Karpas-422 (cell line): ENCODE measurements around the gene C12orf50. TPM values are rescaled to one million over a fixed set of nuclear protein-coding genes. Genes with fewer than 3 reads are reported as not detected.

Experiments
- DNase-seq: peaks from one replicate; pipeline ENCODE4 v3.0.0-alpha.2; 2015
- H2AFZ ChIP-seq: fragments of 200-600 bp; sonication (generic); 2 replicates; pipeline ENCODE4 v1.6.1; 2014; ENCODE audit warnings: antibody characterized with exemption, low read length, mixed read lengths
- H3K27ac ChIP-seq: fragments of 200-600 bp; sonication (generic); 2 replicates; pipeline ENCODE4 v1.5.1; 2014; ENCODE audit warnings: mild to moderate bottlenecking, low read length, moderate library complexity
- H3K27me3 ChIP-seq: fragments of 200-600 bp; sonication (generic); 2 replicates; pipeline ENCODE4 v1.6.1; 2014; ENCODE audit warnings: low read length, mixed read lengths
- H3K36me3 ChIP-seq: fragments of 200-600 bp; sonication (generic); 2 replicates; pipeline ENCODE4 v1.6.1; 2014; ENCODE audit warnings: low read length, mixed read lengths; ENCODE audit not compliant: insufficient read depth
- H3K4me1 ChIP-seq: fragments of 200-600 bp; sonication (generic); 2 replicates; pipeline ENCODE4 v1.6.1; 2014; ENCODE audit warnings: mild to moderate bottlenecking, low read length, mixed read lengths
- H3K4me2 ChIP-seq: fragments of 200-600 bp; sonication (generic); 2 replicates; pipeline ENCODE4 v1.6.1; 2014; ENCODE audit warnings: low read length, low read depth, mild to moderate bottlenecking; ENCODE audit not compliant: poor library complexity, severe bottlenecking
- H3K4me3 ChIP-seq: fragments of 200-600 bp; sonication (generic); 2 replicates; pipeline ENCODE4 v1.5.1; 2014; ENCODE audit warnings: mild to moderate bottlenecking, antibody characterized with exemption, low read length, mixed read lengths
- H3K79me2 ChIP-seq: fragments of 200-600 bp; sonication (generic); 2 replicates; pipeline ENCODE4 v1.6.1; 2014; ENCODE audit warnings: mild to moderate bottlenecking, low read length, mixed read lengths
- H3K9ac ChIP-seq: fragments of 200-600 bp; sonication (generic); 2 replicates; pipeline ENCODE4 v1.6.0; 2014; ENCODE audit warnings: low read length
- H3K9me2 ChIP-seq: fragments of 200-600 bp; sonication (generic), shearing (Covaris generic); replicated peaks from 2 replicates; pipeline ENCODE4 v1.6.0; 2014; ENCODE audit warnings: mild to moderate bottlenecking, low read length, moderate library complexity; ENCODE audit not compliant: insufficient read depth
- H3K9me3 ChIP-seq: fragments of 300-700, 200-600 bp; sonication (generic); 2 replicates; pipeline ENCODE4 v1.6.1; 2014; ENCODE audit warnings: low read length, mixed read lengths
- H4K20me1 ChIP-seq: fragments of 200-600 bp; sonication (generic); 2 replicates; pipeline ENCODE4 v1.6.1; 2014; ENCODE audit warnings: mild to moderate bottlenecking, antibody characterized with exemption, low read length, low read depth; ENCODE audit not compliant: insufficient read depth
- total RNA-seq: library from RNA; depleted of rRNA; stranded (reverse); fragments of >200 nt; shearing (Covaris generic); gene quantifications from 2 replicates; pipeline ENCODE4 v1.2.3, GENCODE V29; 2014; ENCODE audit warnings: low replicate concordance

C12orf50 gene
- total RNA-seq, 1 experiment from 2014 or later, result not detected

- no peaks in the 10 kb centered on the region for H3K9me3 ChIP-seq
- H3K4me2 ChIP-seq, result no peak overlapping the region
- no peak overlapping the region for H2AFZ ChIP-seq
- no peaks in the 10 kb centered on the region for H3K27me3 ChIP-seq
- no peaks in the 10 kb centered on the region; the same call in 1 of the 2 replicates for H3K36me3 ChIP-seq
- no peaks in the 10 kb centered on the region for H3K9me2 ChIP-seq
- no peaks in the 10 kb centered on the region for H4K20me1 ChIP-seq
- H3K79me2 ChIP-seq, result no peaks in the 10 kb centered on the region
- H3K4me1 ChIP-seq, result no peaks in the 10 kb centered on the region
- H3K9ac ChIP-seq, result no peak overlapping the region
- H3K27ac ChIP-seq, result no peak overlapping the region
- H3K4me3 ChIP-seq, result no peak overlapping the region
- no peak for DNase-seq
These were observed 13.4 kb downstream of the C12orf50 start for GRCh38 chr12:88015825-88016224.

GRCh38 chr12:88011755-88012154 lies 17.4 kb downstream of the C12orf50 start:
- Histone ChIP-seq H3K4me2 (no peak overlapping the region), H3K27me3 (no peaks in the 10 kb centered on the region), H3K9ac (no peak overlapping the region), H2AFZ (no peak overlapping the region), H3K4me1 (no peaks in the 10 kb centered on the region), H3K27ac (no peak overlapping the region), H3K36me3 (no peaks in the 10 kb centered on the region), H3K9me3 (no peaks in the 10 kb centered on the region), H4K20me1 (no peaks in the 10 kb centered on the region), H3K79me2 (no peaks in the 10 kb centered on the region), H3K9me2 (no peaks in the 10 kb centered on the region), H3K4me3 (no peak overlapping the region)
- DNase-seq, result no peak

GRCh38 chr12:88006351-88006750 lies 22.9 kb downstream of the C12orf50 start:
- no peaks in the 10 kb centered on the region for H3K4me1 ChIP-seq
- DNase-seq, result no peak
- no peaks in the 10 kb centered on the region for H3K9me2 ChIP-seq
- no peak overlapping the region for H2AFZ ChIP-seq
- no peak overlapping the region for H3K4me3 ChIP-seq
- H3K9me3 ChIP-seq, result no peaks in the 10 kb centered on the region; the same call in 1 of the 2 replicates
- no peaks in the 10 kb centered on the region for H3K36me3 ChIP-seq
- H3K9ac ChIP-seq, result no peak overlapping the region
- no peaks in the 10 kb centered on the region for H4K20me1 ChIP-seq
- H3K27ac ChIP-seq, result no peak overlapping the region
- no peak overlapping the region for H3K4me2 ChIP-seq
- H3K79me2 ChIP-seq, result no peaks in the 10 kb centered on the region
- H3K27me3 ChIP-seq, result no peaks in the 10 kb centered on the region

- H3K4me2 ChIP-seq, result no peak overlapping the region
- H3K4me3 ChIP-seq, result no peak overlapping the region
- no peaks in the 10 kb centered on the region; the same call in 1 of the 2 replicates for H3K9me3 ChIP-seq
- no peaks in the 10 kb centered on the region for H3K9me2 ChIP-seq
- H2AFZ ChIP-seq, result no peak overlapping the region
- no peak overlapping the region for H3K27ac ChIP-seq
- H3K9ac ChIP-seq, result no peak overlapping the region
- no peaks in the 10 kb centered on the region for H3K79me2 ChIP-seq
- no peaks in the 10 kb centered on the region for H3K27me3 ChIP-seq
- H4K20me1 ChIP-seq, result no peaks in the 10 kb centered on the region
- H3K36me3 ChIP-seq, result no peaks in the 10 kb centered on the region
- H3K4me1 ChIP-seq, result no peaks in the 10 kb centered on the region
- DNase-seq, result no peak
These were observed 27.9 kb downstream of the C12orf50 start for GRCh38 chr12:88001327-88001726.

GRCh38 chr12:87995581-87996178 lies 33.5 kb downstream of the C12orf50 start:
- Histone ChIP-seq H3K9me2 (no peaks in the 10 kb centered on the region), H3K4me2 (no peak overlapping the region), H4K20me1 (no peaks in the 10 kb centered on the region), H3K4me1 (no peaks in the 10 kb centered on the region), H3K36me3 (no peaks in the 10 kb centered on the region), H3K9ac (no peak overlapping the region), H3K9me3 (no peaks in the 10 kb centered on the region), H3K27me3 (no peaks in the 10 kb centered on the region), H3K27ac (no peak overlapping the region), H3K79me2 (no peaks in the 10 kb centered on the region), H2AFZ (no peak overlapping the region), H3K4me3 (no peak overlapping the region)
- DNase-seq, result peak; percentile 85

- no peak for DNase-seq
- no peak overlapping the region for H2AFZ ChIP-seq
- H3K36me3 ChIP-seq, result no peaks in the 10 kb centered on the region
- H3K27me3 ChIP-seq, result no peaks in the 10 kb centered on the region
- no peak overlapping the region for H3K27ac ChIP-seq
- no peaks in the 10 kb centered on the region for H3K4me1 ChIP-seq
- H3K9me3 ChIP-seq, result no peaks in the 10 kb centered on the region
- H3K4me2 ChIP-seq, result no peak overlapping the region
- H3K79me2 ChIP-seq, result no peaks in the 10 kb centered on the region
- H3K9ac ChIP-seq, result no peak overlapping the region
- H4K20me1 ChIP-seq, result no peaks in the 10 kb centered on the region
- H3K9me2 ChIP-seq, result no peaks in the 10 kb centered on the region
- no peak overlapping the region for H3K4me3 ChIP-seq
These were observed 37.7 kb downstream of the C12orf50 start for GRCh38 chr12:87991483-87991882.

GRCh38 chr12:87988534-87988933 lies 40.7 kb downstream of the C12orf50 start:
- H3K4me1 ChIP-seq, result no peaks in the 10 kb centered on the region
- no peaks in the 10 kb centered on the region for H3K27me3 ChIP-seq
- H4K20me1 ChIP-seq, result no peaks in the 10 kb centered on the region
- H3K9ac ChIP-seq, result no peak overlapping the region
- no peaks in the 10 kb centered on the region for H3K9me2 ChIP-seq
- no peak for DNase-seq
- H3K4me2 ChIP-seq, result no peak overlapping the region
- H3K9me3 ChIP-seq, result no peaks in the 10 kb centered on the region
- H2AFZ ChIP-seq, result no peak overlapping the region
- H3K79me2 ChIP-seq, result no peaks in the 10 kb centered on the region
- H3K27ac ChIP-seq, result no peak overlapping the region
- H3K36me3 ChIP-seq, result no peaks in the 10 kb centered on the region
- H3K4me3 ChIP-seq, result no peak overlapping the region

GRCh38 chr12:87985069-87985675 lies 44.0 kb downstream of the C12orf50 start:
- no peak overlapping the region for H3K27ac ChIP-seq
- H3K9me2 ChIP-seq, result no peaks in the 10 kb centered on the region
- DNase-seq, result no peak
- no peak overlapping the region for H3K9ac ChIP-seq
- no peaks in the 10 kb centered on the region for H3K27me3 ChIP-seq
- no peak overlapping the region for H2AFZ ChIP-seq
- H3K9me3 ChIP-seq, result no peaks in the 10 kb centered on the region
- H3K79me2 ChIP-seq, result no peaks in the 10 kb centered on the region
- H4K20me1 ChIP-seq, result no peaks in the 10 kb centered on the region
- no peak overlapping the region for H3K4me3 ChIP-seq
- no peak overlapping the region for H3K4me2 ChIP-seq
- H3K4me1 ChIP-seq, result no peaks in the 10 kb centered on the region
- H3K36me3 ChIP-seq, result no peaks in the 10 kb centered on the region
